GM18868 (cell line): ENCODE measurements around the gene BANF2.
"Not testable (repeated sequence)": the region's sequence is repeated elsewhere in the genome, so short reads cannot be mapped to it uniquely, and the experiment has no call there.

ENCODE experiments used
- ATAC-seq: cut with Tn5 transposase; IDR thresholded peaks from one replicate; pipeline ENCODE4 v1.9.1; 2021; ENCODE audit warnings: mild to moderate bottlenecking, moderate library complexity; ENCODE audit not compliant: unreplicated experiment

BANF2 gene

GRCh38 chr20:17699931-17700351, at the start of gene BANF2:
Gene BANF2, plus strand, starts transcription at chr20:17699966. Its CDS starts 25,060 bp downstream, at chr20:17725026.
- no peak for ATAC-seq

GRCh38 chr20:17650301-17651128, 49.3 kb upstream of the BANF2 start:
- ATAC-seq, result no peak

- ATAC-seq, result no peak
Observed at GRCh38 chr20:17651129-17651759, 48.5 kb upstream of the BANF2 start.

GRCh38 chr20:17651760-17652388, 47.9 kb upstream of the BANF2 start:
- ATAC-seq, result no peak

- no peak for ATAC-seq
Observed at GRCh38 chr20:17652411-17652810, 47.4 kb upstream of the BANF2 start.

GRCh38 chr20:17653835-17654648, 45.7 kb upstream of the BANF2 start:
- ATAC-seq, result no peak

- ATAC-seq, result no peak
Observed at GRCh38 chr20:17654649-17655285, 45.0 kb upstream of the BANF2 start.

- ATAC-seq, result no peak
Observed at GRCh38 chr20:17655286-17655651, 44.5 kb upstream of the BANF2 start.

GRCh38 chr20:17655865-17656479, 43.8 kb upstream of the BANF2 start:
- ATAC-seq, result no peak

- no peak for ATAC-seq
Observed at GRCh38 chr20:17657079-17657825, 42.5 kb upstream of the BANF2 start.

- ATAC-seq, result no peak
Observed at GRCh38 chr20:17657898-17658647, 41.7 kb upstream of the BANF2 start.

GRCh38 chr20:17658648-17658993, 41.1 kb upstream of the BANF2 start:
- ATAC-seq, result no peak

- not testable (repeated sequence) for ATAC-seq
Observed at GRCh38 chr20:17659344-17659743, 40.4 kb upstream of the BANF2 start.

GRCh38 chr20:17659801-17660200, 40.0 kb upstream of the BANF2 start:
- ATAC-seq, result no peak

GRCh38 chr20:17660667-17661066, 39.1 kb upstream of the BANF2 start:
- no peak for ATAC-seq

GRCh38 chr20:17661121-17661744, 38.5 kb upstream of the BANF2 start:
- ATAC-seq, result no peak

- peak; percentile 47 for ATAC-seq
Observed at GRCh38 chr20:17662333-17663039, 37.3 kb upstream of the BANF2 start.

GRCh38 chr20:17663040-17663399, 36.7 kb upstream of the BANF2 start:
- no peak for ATAC-seq
